Stimulated activated naive B cell treated with anti-CD40 and anti-IgM and Interleukin-4, amounts not matched to agents 10 μg/mL and 1 μg/mL and 100 μg/mL, for 72 hours (primary cell): ENCODE data around the gene POLD4.
"Not testable (repeated sequence)": the region's sequence is repeated elsewhere in the genome, so short reads cannot be mapped to it uniquely, and the experiment has no call there.

Experiments used
- ATAC-seq, 2 donors: fragments of 150-1000 bp; cut with Tn5 transposase; replicated peaks; 2 replicates each; pipeline ENCODE4 v1.10.0; 2021; ENCODE audit warnings: moderate library complexity in 1 of 2
- DNase-seq: peaks from one replicate; pipeline ENCODE4 v3.0.0; 2021
- H3K27ac Mint-ChIP-seq: one replicate; pipeline ENCODE4 v1.8.0; 2022; ENCODE audit warnings: mild to moderate bottlenecking, mixed read lengths
- H3K27me3 Mint-ChIP-seq, 2 donors: one replicate each; pipeline ENCODE4 v1.8.0; 2022; ENCODE audit warnings: mixed read lengths in 2 of 2
- H3K36me3 Mint-ChIP-seq, 2 donors: one replicate each; pipeline ENCODE4 v1.8.0; 2022; ENCODE audit warnings: mixed read lengths in 2 of 2, mild to moderate bottlenecking in 1 of 2
- H3K4me1 Mint-ChIP-seq, 2 donors: one replicate each; pipeline ENCODE4 v1.8.0; 2022; ENCODE audit warnings: mixed read lengths in 2 of 2, mild to moderate bottlenecking in 1 of 2
- H3K4me3 Mint-ChIP-seq, 2 donors: one replicate each; pipeline ENCODE4 v1.8.0; 2022; ENCODE audit warnings: mild to moderate bottlenecking in 2 of 2, mixed read lengths in 2 of 2, moderate library complexity in 1 of 2
- H3K9me3 Mint-ChIP-seq, 2 donors: one replicate each; pipeline ENCODE4 v1.8.0; 2022; ENCODE audit warnings: mixed read lengths in 2 of 2, mild to moderate bottlenecking in 1 of 2

Gene POLD4

GRCh38 chr11:67353317-67354074 lies at the start of gene POLD4:
TSS of gene POLD4 (minus strand) at chr11:67353546. CDS start at chr11:67353399, 147 bp downstream.
- H3K4me1 Mint-ChIP-seq, result peaks cover 80 to 81% of the 10 kb centered on the region in 2 donors
- no peaks in the 10 kb centered on the region for H3K9me3 Mint-ChIP-seq
- H3K4me3 Mint-ChIP-seq, result peak within 1 kb of the TSS; percentile 88 to 96
- peaks cover 18 to 24% of the 10 kb centered on the region in 2 donors for H3K36me3 Mint-ChIP-seq
- H3K27me3 Mint-ChIP-seq, result no peaks in the 10 kb centered on the region
- peak within 1 kb of the TSS; percentile 99 for H3K27ac Mint-ChIP-seq
- ATAC-seq, result peak; percentile 79 to 84
- peak; percentile 99 for DNase-seq

GRCh38 chr11:67403085-67403484 lies 49.7 kb upstream of the POLD4 start:
- Mint-ChIP-seq H3K4me3 (peak overlapping the region; percentile 93 to 98), H3K4me1 (peaks cover 43 to 70% of the 10 kb centered on the region in 2 donors), H3K36me3 (peaks cover 30 to 42% of the 10 kb centered on the region in 2 donors), H3K27ac (peak overlapping the region; percentile 92)
- not testable (repeated sequence) for H3K27me3 Mint-ChIP-seq, H3K9me3 Mint-ChIP-seq, ATAC-seq, DNase-seq

- peak overlapping the region; percentile 86 to 98 for H3K4me3 Mint-ChIP-seq
- H3K4me1 Mint-ChIP-seq, result peaks cover 40 to 69% of the 10 kb centered on the region in 2 donors
- H3K27ac Mint-ChIP-seq, result peak overlapping the region; percentile 90
- H3K36me3 Mint-ChIP-seq, result peaks cover 38 to 41% of the 10 kb centered on the region in 2 donors
- H3K9me3 Mint-ChIP-seq, ATAC-seq, H3K27me3 Mint-ChIP-seq, DNase-seq: not testable (repeated sequence)
Observed at GRCh38 chr11:67402192-67402839, 49.0 kb upstream of the POLD4 start.

- H3K36me3 Mint-ChIP-seq, result peaks cover 41% of the 10 kb centered on the region in 2 donors
- H3K27me3 Mint-ChIP-seq, result no peaks in the 10 kb centered on the region
- peaks cover 37 to 69% of the 10 kb centered on the region in 2 donors for H3K4me1 Mint-ChIP-seq
- H3K4me3 Mint-ChIP-seq, result peak within 1 kb of the TSS; percentile 86 to 98
- H3K27ac Mint-ChIP-seq, result peak within 1 kb of the TSS; percentile 90
- no peaks in the 10 kb centered on the region for H3K9me3 Mint-ChIP-seq
- DNase-seq (peak; percentile 86), ATAC-seq (peak; percentile 75 to 82)
Observed at GRCh38 chr11:67401495-67402191, 48.3 kb upstream of the POLD4 start, which contains the start of gene PPP1CA. TSS of gene PPP1CA (minus strand) at chr11:67401858. CDS start at chr11:67401782, 76 bp downstream.

- Mint-ChIP-seq H3K4me3 (peak overlapping the region; percentile 86 to 98), H3K27me3 (no peaks in the 10 kb centered on the region), H3K27ac (peak overlapping the region; percentile 88), H3K9me3 (no peaks in the 10 kb centered on the region), H3K36me3 (peaks cover 36 to 40% of the 10 kb centered on the region in 2 donors), H3K4me1 (peaks cover 34 to 69% of the 10 kb centered on the region in 2 donors)
- DNase-seq, result no peak
- peak; percentile 27 to 34 for ATAC-seq
Observed at GRCh38 chr11:67400942-67401494, 47.7 kb upstream of the POLD4 start.

GRCh38 chr11:67400251-67400941 lies 47.0 kb upstream of the POLD4 start:
- peaks cover 33 to 38% of the 10 kb centered on the region in 2 donors for H3K36me3 Mint-ChIP-seq
- no peak for DNase-seq

GRCh38 chr11:67398661-67399563 lies 45.6 kb upstream of the POLD4 start:
- Mint-ChIP-seq H3K9me3 (no peaks in the 10 kb centered on the region), H3K4me3 (peak overlapping the region; percentile 17 to 33), H3K36me3 (peaks cover 31 to 32% of the 10 kb centered on the region in 2 donors), H3K4me1 (peaks cover 22 to 51% of the 10 kb centered on the region in 2 donors), H3K27ac (peak overlapping the region; percentile 47), H3K27me3 (no peaks in the 10 kb centered on the region)
- ATAC-seq, result no peak
- DNase-seq, result no peak

More at GRCh38 chr11:67400251-67400941, 47.0 kb upstream of the POLD4 start:
- Mint-ChIP-seq H3K27me3 (no peaks in the 10 kb centered on the region), H3K27ac (peak overlapping the region; percentile 88), H3K4me1 (peaks cover 29 to 65% of the 10 kb centered on the region in 2 donors), H3K9me3 (no peaks in the 10 kb centered on the region), H3K4me3 (peak overlapping the region; percentile 86 to 98)
- ATAC-seq, result no peak

- H3K4me1 Mint-ChIP-seq, result peaks cover 25 to 51% of the 10 kb centered on the region in 2 donors
- H3K36me3 Mint-ChIP-seq, result peaks cover 32 to 35% of the 10 kb centered on the region in 2 donors
- no peak for DNase-seq
- H3K9me3 Mint-ChIP-seq, result no peaks in the 10 kb centered on the region
- no peaks in the 10 kb centered on the region for H3K27me3 Mint-ChIP-seq
- no peak for ATAC-seq
- H3K27ac Mint-ChIP-seq, result peak overlapping the region; percentile 72
- H3K4me3 Mint-ChIP-seq, result no peak overlapping the region
Observed at GRCh38 chr11:67397986-67398660, 44.8 kb upstream of the POLD4 start.

GRCh38 chr11:67397536-67397935 lies 44.2 kb upstream of the POLD4 start:
- no peak overlapping the region for H3K4me3 Mint-ChIP-seq
- peaks cover 34 to 35% of the 10 kb centered on the region in 2 donors for H3K36me3 Mint-ChIP-seq
- ATAC-seq, result no peak
- DNase-seq, result no peak
- peaks cover 28 to 53% of the 10 kb centered on the region in 2 donors for H3K4me1 Mint-ChIP-seq
- no peaks in the 10 kb centered on the region for H3K27me3 Mint-ChIP-seq
- no peaks in the 10 kb centered on the region for H3K9me3 Mint-ChIP-seq
- H3K27ac Mint-ChIP-seq, result peak overlapping the region; percentile 72

- peak overlapping the region; percentile 84 for H3K27ac Mint-ChIP-seq
- H3K36me3 Mint-ChIP-seq, result peaks cover 34 to 35% of the 10 kb centered on the region in 2 donors
- H3K4me3 Mint-ChIP-seq, result no peak overlapping the region
Observed at GRCh38 chr11:67396587-67397389, 43.4 kb upstream of the POLD4 start.

GRCh38 chr11:67396259-67396581 lies 42.9 kb upstream of the POLD4 start:
- Mint-ChIP-seq H3K4me1 (peaks cover 32 to 62% of the 10 kb centered on the region in 2 donors), H3K27me3 (no peaks in the 10 kb centered on the region), H3K27ac (no peak overlapping the region), H3K36me3 (peaks cover 34 to 35% of the 10 kb centered on the region in 2 donors), H3K4me3 (no peak overlapping the region), H3K9me3 (no peaks in the 10 kb centered on the region)
- ATAC-seq (no peak), DNase-seq (no peak)

More at GRCh38 chr11:67396587-67397389, 43.4 kb upstream of the POLD4 start:
- Mint-ChIP-seq H3K4me1 (peaks cover 31 to 57% of the 10 kb centered on the region in 2 donors), H3K27me3 (no peaks in the 10 kb centered on the region), H3K9me3 (no peaks in the 10 kb centered on the region)
- DNase-seq (no peak), ATAC-seq (no peak)
